NB4 (cell line): ENCODE results near the gene PNLIPRP2.

Source experiments
- DNase-seq: peaks from one replicate; pipeline ENCODE4 v3.0.0; 2010; ENCODE audit warnings: low read depth
- H3K4me3 ChIP-seq: one replicate; pipeline ENCODE4 v1.5.1; 2011; ENCODE audit warnings: mild to moderate bottlenecking, low read depth, low read length, moderate library complexity
- CTCF ChIP-seq: IDR thresholded peaks from one replicate; pipeline ENCODE4 v1.5.1; 2012; ENCODE audit warnings: low read depth, low read length
- MAX ChIP-seq: IDR thresholded peaks from 2 replicates; pipeline ENCODE4 v1.6.1; 2011; ENCODE audit warnings: low read depth, low read length
- MYC ChIP-seq: IDR thresholded peaks from 2 replicates; pipeline ENCODE4 v1.6.1; 2011; ENCODE audit warnings: low read depth, low read length
- POLR2A ChIP-seq: IDR thresholded peaks from 2 replicates; pipeline ENCODE4 v1.6.1; 2011; ENCODE audit warnings: mild to moderate bottlenecking; ENCODE audit not compliant: insufficient read length; ENCODE audit errors: extremely low read depth

PNLIPRP2 gene

DNA sequence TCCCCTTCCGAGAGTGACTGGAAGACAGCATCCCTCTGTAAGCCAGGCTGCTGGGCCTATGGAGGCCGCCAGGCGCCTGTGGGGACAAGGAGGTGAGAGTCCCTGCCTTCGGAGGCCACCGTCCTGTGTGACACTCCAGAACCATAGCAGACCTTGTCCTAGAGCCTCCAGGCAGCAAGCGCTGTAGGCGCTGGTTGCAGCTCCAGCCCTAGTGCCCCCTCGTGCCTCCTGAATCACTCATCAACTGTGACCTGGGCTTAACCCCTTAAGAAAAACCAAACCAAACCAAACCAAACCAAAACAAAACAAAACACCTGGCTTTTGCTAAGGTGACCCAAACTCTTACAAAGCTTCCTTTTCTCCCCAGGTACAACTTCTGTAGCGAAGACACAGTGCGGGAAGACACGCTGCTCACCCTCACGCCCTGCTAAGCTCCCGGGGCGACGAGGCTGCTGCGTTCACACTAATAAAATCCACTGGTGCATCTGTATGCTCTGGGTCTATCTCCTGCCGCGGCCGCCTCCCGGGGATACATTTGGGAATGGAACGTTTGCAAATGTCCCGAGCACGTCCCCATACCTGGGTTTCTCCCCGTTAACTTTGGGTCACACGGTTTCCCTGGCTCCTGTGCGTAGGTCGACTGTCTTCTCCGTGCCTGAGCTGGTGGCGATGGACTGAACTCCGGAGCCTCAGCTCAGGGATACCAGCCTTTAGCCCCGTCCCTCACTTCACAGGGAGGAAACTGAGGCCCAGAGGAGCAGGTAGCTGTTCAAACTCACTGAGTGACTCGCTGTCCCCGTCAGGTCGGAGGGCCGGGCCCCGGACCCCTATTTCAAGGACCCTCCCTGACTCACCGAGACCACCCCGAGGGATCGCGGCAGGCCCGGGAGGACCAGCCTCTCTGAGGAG is 11.8 kb upstream of the PNLIPRP2 start:
- no peak for DNase-seq

DNA sequence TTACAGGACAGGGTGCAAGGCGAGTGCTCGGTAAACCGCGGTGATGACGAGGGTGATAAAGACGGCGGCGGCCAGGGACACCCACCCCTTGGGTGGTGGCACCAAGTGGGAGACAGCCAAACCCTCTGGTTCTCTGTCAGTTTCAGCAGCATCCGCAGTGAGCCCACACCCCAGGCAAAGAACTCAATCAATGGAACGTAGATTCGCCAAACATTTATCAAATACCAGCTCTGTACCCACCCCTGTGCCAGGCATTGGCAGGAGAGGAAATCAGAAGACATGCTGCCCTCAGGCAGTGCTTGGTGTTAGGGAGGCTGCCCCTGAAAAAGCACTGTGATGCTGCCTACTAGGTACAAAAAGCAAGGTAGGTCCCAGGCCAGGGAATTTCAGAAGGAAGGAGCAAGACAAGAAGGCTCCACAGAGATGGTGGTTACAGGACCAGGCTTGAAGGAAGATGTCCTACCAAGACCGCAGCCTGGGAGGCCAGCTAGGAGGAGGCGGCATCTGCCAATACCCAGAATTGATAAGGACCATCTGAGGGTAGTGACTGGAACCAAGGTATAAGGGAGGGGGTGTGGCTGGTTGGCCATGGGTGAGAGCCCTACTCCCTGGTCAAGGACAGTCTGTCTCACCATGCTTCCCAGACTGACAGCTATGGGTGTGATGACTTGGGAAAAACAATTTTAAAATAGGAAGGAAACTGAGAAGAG is 10.2 kb upstream of the PNLIPRP2 start:
- H3K4me3 ChIP-seq: no peak overlapping the region
- DNase-seq: no peak
- no peak for TF ChIP-seq MAX
- TF ChIP-seq POLR2A: no peak
- no peak for TF ChIP-seq MYC
- no peak for TF ChIP-seq CTCF

More for the DNA sequence above, 11.8 kb upstream of the PNLIPRP2 start:
- TF ChIP-seq MAX: no peak
- TF ChIP-seq MYC: no peak
- TF ChIP-seq POLR2A: no peak
- TF ChIP-seq CTCF: no peak
- H3K4me3 ChIP-seq: no peak overlapping the region

DNA sequence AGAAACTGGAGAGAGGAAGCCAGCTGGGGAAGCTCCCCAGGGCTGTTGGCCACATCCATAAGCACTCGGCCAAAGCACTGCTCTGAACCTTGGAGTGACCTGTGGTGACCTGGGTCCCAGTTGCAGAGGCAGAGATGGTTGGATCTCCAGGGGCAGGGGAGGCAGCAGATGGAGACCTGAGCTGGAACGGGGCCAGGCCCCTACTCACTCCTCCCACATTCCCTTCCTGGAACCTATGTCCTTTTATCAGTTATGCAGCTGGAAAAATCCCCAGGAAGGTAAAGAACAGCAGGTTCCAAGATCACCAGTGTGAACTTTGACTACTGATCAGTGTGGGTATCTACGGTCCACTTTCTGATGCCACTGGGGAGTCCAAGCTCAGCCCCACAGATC is 9.6 kb upstream of the PNLIPRP2 start:
- no peak for TF ChIP-seq CTCF
- no peak for TF ChIP-seq MYC
- no peak for TF ChIP-seq MAX
- no peak for TF ChIP-seq POLR2A
- DNase-seq: no peak
- no peak overlapping the region for H3K4me3 ChIP-seq

DNA sequence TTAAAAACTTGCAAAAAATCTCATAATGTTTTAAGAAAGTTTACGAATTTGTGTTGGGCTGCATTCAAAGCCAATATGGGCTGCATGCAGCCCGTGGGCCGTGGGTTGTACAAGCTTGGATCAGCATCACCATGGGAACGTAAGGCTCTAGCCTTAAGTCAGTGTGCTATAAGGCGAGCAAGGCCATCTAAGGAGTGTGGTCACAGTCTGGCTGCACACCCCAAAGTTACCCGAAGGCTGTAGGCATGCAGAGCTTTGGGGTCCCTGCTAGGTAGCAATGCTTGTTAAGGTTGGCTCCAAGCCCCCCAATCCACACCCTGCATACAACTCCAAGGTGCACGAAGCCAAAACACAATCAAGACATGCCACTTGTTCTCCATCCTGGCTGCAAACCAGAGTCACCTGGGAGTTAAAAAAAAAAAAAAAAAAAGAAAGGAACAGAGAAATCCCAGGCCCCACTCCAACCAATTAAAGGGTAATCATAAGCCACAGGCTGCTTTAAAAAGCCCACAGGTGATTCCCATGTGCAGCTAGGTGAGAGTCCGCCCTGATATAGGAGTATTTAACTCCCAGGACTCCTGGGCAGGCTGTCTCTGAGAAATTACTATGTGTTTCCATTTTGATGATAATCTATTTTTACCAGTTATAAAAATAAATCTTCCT is 8.5 kb upstream of the PNLIPRP2 start:
- H3K4me3 ChIP-seq: no peak overlapping the region
- DNase-seq: no peak
- TF ChIP-seq MAX (no peak), CTCF (no peak)

GRCh38 chr10:116613471-116613870 is 7.3 kb upstream of the PNLIPRP2 start:
- H3K4me3 ChIP-seq: no peak overlapping the region
- no peak for TF ChIP-seq MYC
- no peak for TF ChIP-seq MAX
- TF ChIP-seq CTCF: no peak
- TF ChIP-seq POLR2A: no peak
- DNase-seq: no peak
